H54 (cell line): ENCODE results near the gene CNKSR3.

Experiments
- DNase-seq: peaks from one replicate; pipeline ENCODE4 v3.0.0; 2011; ENCODE audit warnings: low spot score, mixed read lengths; ENCODE audit not compliant: insufficient read length
- FAIRE-seq: peaks from 3 replicates; lab custom pipeline; 2011; peaks lifted over from hg19 to GRCh38; lab: Jason Lieb, UNC
- POLR2A ChIP-seq: IDR thresholded peaks from 2 replicates; pipeline ENCODE4 v1.6.1; 2011; ENCODE audit warnings: low read depth, mild to moderate bottlenecking, low read length

Gene CNKSR3

DNA sequence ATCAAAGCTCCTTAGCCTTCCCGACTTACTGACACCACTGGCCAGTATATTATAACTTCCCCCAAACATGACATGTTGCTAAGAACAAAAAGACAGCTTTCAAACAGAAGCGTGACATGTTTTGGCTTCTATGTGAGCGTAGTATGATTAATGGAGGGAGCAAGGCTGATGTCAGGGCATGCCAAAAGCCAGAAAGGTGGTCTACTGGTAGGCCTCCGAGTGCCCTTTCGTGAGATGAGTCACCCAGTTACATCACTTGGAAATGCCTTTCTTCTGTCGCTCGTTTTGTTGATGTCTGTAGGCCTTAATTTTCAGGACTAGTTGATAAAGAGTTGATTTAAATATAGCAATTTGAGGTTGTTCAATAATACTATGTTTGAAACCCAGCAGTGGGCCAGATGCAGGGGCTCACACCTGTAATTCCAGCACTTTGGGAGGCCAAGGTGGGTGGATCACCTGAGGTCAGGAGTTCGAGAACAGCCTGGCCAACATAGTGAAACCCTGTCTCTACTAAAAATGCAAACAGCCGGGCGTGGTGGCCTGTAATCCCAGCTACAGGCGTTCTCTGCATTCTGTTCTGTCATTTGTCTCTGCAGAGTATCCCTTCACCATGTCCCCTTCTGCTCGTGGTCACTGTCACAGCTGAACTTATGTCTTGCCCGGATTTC is 53.3 kb downstream of the CNKSR3 start:
- no peak for FAIRE-seq
- TF ChIP-seq POLR2A: no peak
- no peak for DNase-seq

DNA sequence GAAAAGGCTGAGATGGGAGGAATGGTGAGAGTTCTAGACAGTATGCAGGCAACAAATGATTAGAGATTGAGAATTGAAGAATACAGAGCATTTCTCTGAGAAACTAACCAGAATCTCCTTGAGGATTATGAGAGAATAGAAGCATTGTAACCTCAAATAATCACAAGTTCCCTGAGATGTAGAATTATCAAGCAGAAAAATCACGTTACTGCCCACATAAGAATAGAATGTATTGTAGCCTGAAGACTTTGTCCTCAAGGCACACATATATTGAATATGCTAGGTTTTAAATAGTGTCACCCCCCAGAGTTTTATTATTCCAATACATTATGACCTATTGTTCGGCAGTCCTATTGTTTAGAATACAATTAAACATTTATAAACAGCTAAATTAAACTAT is 57.2 kb downstream of the CNKSR3 start:
- no peak for FAIRE-seq
- TF ChIP-seq POLR2A: no peak
- no peak for DNase-seq

- FAIRE-seq (no peak), DNase-seq (no peak)
- TF ChIP-seq POLR2A: no peak
These were observed 60.0 kb downstream of the CNKSR3 start for GRCh38 chr6:154450498-154450897.

DNA sequence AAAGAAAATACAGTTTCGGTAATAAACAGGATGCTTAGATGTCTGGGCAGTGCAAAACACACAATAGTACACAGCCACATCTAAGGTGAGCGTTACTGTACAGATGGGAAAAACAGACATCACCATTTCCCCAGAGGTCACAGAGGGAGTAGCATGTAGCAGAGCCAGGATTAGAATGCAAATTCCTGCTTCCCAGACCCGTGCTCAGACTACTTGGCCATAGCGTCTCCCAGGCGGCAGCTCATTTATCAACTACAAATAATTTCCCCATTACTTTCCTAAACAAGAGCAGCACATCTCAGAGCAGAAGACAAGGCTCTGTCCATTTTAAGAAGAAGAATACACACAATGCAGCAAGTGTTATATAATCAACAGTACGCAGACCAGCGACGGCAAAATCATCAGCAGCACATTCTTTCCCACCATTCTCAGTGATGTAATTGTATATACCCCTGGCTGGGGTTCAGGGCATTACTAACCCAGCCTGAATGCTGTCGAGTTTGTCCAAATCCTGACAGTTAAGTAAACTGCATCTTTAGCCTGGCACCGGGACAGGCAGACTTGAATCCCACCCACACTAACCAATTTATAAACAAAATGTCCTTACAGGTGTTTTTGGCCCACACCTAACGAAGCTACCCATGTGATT is 61.9 kb downstream of the CNKSR3 start:
- FAIRE-seq (no peak), DNase-seq (no peak)
- no peak for TF ChIP-seq POLR2A

DNA sequence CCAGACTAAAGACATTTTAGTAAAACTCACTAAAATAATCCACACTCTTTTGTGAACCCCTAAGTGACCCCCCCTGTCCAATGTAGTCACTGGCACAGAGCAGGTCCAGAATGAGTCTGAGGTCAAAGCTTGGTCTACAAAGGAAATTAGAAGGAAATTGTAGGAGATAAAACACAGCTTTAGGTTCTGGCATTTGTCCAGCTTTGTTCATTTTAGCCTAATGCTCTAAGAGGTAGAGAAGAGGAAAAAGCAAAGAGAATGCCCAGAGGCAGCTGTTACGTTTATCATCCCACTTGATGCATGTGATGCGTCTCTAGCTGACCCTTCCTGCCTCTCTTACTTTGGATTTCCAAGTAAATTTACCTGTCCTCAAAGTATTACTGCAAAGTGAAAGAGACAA is 62.5 kb downstream of the CNKSR3 start:
- FAIRE-seq: no peak
- TF ChIP-seq POLR2A: no peak
- DNase-seq: no peak

- no peak for TF ChIP-seq POLR2A
- FAIRE-seq: no peak
These were observed 63.5 kb downstream of the CNKSR3 start for GRCh38 chr6:154446984-154447383.

GRCh38 chr6:154445417-154445816 is 65.1 kb downstream of the CNKSR3 start:
- no peak for FAIRE-seq
- no peak for DNase-seq
- TF ChIP-seq POLR2A: no peak

More at GRCh38 chr6:154446984-154447383, 63.5 kb downstream of the CNKSR3 start:
- no peak for DNase-seq

- FAIRE-seq (no peak), DNase-seq (no peak)
- TF ChIP-seq POLR2A: no peak
These were observed 68.5 kb downstream of the CNKSR3 start for GRCh38 chr6:154441995-154442310.

DNA sequence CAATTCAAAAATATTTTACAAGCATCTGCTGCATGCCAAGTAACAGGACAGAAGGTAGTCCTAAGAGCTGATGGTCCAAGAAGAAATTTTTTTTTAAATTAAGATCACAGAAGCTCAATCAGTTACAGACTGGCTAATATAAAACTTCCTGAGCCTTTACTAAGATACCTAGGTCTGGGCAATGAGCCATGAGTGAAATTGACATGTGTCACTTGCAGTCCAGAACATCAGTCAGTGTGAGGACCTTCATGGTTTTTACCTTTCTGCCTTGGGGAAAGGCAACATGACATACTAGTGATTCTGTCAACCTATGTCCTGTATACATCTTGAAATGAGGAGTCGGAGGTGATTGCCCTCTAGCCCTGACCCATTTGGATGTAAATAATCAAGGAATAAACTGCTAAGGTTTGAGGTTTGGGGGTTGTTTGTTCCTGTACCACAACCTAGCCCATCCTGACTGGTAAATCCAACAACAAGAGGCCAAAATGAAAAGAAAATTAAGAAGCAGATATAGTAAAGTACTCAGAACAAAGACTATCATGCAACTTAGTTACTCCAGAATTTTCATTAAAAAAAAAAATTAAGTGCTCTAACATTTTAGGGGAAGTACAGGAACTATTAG is 70.0 kb downstream of the CNKSR3 start:
- no peak for FAIRE-seq
- no peak for DNase-seq
- TF ChIP-seq POLR2A: no peak

DNA sequence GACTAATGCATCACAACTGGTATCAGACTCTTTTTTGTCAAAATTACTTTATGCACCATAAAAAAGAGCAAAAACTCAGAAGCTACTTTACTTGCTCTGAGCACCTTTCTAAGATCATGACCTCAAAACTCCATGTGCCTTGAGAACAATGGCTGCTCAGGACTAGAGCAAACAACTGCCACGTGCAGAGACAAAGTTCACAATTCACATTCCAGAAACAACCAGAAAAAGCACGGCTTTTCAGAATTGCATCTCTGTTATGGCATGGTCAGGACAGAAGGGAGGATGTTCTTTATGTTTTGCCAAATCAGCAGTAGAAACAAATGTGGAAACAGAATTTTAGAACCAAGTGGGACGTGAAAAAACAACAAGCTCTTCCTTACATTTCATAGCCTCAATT is 70.5 kb downstream of the CNKSR3 start:
- DNase-seq (no peak), FAIRE-seq (no peak)
- no peak for TF ChIP-seq POLR2A

DNA sequence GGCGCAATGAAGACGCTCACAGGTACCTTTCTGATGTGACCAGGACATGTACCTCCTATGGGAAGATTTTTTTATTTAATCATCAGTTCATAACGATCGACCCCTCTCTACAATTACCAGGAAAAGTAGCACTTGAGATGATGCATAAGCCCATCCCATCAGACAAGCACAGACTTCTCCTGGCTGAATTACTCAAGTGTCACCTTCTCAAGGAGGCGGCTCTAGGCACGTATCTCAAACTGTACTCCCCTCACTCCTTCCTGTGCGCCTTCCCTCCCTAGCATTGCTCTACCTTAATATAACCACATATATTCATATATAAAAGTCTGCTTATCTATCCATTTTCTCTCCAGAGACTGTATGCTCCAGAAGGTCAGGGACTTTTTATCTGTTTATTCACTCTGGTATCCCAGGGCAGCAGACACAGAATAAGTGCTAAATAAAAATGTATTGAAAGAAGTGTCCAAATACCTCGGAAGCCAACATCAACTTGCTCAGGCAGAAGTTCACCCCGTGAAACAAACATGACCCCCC is 71.5 kb downstream of the CNKSR3 start:
- TF ChIP-seq POLR2A: no peak
- no peak for FAIRE-seq
- DNase-seq: no peak

- FAIRE-seq: no peak
- no peak for DNase-seq
- TF ChIP-seq POLR2A: no peak
These were observed 75.0 kb downstream of the CNKSR3 start for GRCh38 chr6:154435400-154435945.

DNA sequence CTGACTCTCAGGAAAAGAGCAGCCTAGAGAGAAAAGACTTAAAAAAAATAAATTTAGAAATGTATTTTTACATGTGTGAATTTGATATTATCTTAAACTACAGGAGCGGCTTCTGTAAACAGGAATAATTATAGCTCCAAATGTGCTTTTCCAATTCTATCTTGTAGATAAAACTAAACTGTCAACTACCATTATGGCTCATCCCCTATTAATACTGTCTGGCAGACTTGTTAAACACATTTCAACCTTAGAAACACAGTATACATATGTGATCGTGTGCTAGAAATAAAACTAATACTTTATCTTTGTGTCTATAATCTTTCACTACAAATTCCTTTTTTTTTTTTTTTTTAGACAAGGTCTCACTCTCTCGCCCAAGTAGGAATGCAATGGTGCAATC is 75.8 kb downstream of the CNKSR3 start:
- DNase-seq (no peak), FAIRE-seq (no peak)
- no peak for TF ChIP-seq POLR2A
